A549 (cell line): ENCODE results near the gene ZNF765. TPM values are rescaled to one million over a fixed set of nuclear protein-coding genes. Genes with fewer than 3 reads are reported as not detected.

Experiments used
- polyA plus RNA-seq, 4 experiments: library from polyadenylated mRNA; depleted of rRNA in 3 of 4; stranded (reverse); fragments of >200 nt; fragmentation: RNase III in 1 of 4; extraction: RNeasy Plus Mini Kit Qiagen cat#74134 plus additional on column Dnase treatment in 1 of 4; gene quantifications; 2 replicates in 3 of 4; 3 replicates in 1 of 4; pipeline ENCODE4 v1.2.3, GENCODE V29; 2011 to 2017
- small RNA-seq, 6 experiments: library from RNA; depleted of rRNA; stranded (forward); fragments of <200 nt; gene quantifications; one replicate each; pipeline ENCODE3, GENCODE V24; 2012

ZNF765 gene
- polyA plus RNA-seq, 2 of the 4 experiments (the other 2 are of a cell fraction) = 4.8 to 8.3 TPM

Small RNA genes lying within 50 kb of the gene (small RNA-seq; reads per million reads assigned to genes)
- gene RPL39P36 = 0 reads per million in 6 experiments

Other genes with a start within 250 kb of the ZNF765 start
- not detected in 2 replicates for gene ZNF347, start 236.1 kb upstream of the ZNF765 start, polyA plus RNA-seq (2011; rRNA removed)
- gene ZNF347, start 236.1 kb upstream of the ZNF765 start, polyA plus RNA-seq (2017; fragmentation: RNase III; extraction: RNeasy Plus Mini Kit Qiagen cat#74134 plus additional on column Dnase treatment) = not detected in 3 replicates
- gene ZNF665, start 201.8 kb upstream of the ZNF765 start, polyA plus RNA-seq (2011; rRNA removed) = not detected in 2 replicates
- not detected in 3 replicates for gene ZNF665, start 201.8 kb upstream of the ZNF765 start, polyA plus RNA-seq (2017; fragmentation: RNase III; extraction: RNeasy Plus Mini Kit Qiagen cat#74134 plus additional on column Dnase treatment)
- not detected in 2 replicates for gene ZNF677, start 140.3 kb upstream of the ZNF765 start, polyA plus RNA-seq (2011; rRNA removed)
- not detected in 3 replicates for gene ZNF677, start 140.3 kb upstream of the ZNF765 start, polyA plus RNA-seq (2017; fragmentation: RNase III; extraction: RNeasy Plus Mini Kit Qiagen cat#74134 plus additional on column Dnase treatment)
- not detected in 2 replicates for gene VN1R2, start 136.9 kb upstream of the ZNF765 start, polyA plus RNA-seq (2011; rRNA removed)
- gene VN1R2, start 136.9 kb upstream of the ZNF765 start, polyA plus RNA-seq (2017; fragmentation: RNase III; extraction: RNeasy Plus Mini Kit Qiagen cat#74134 plus additional on column Dnase treatment) = not detected in 3 replicates
- gene VN1R4, start 127.4 kb upstream of the ZNF765 start, polyA plus RNA-seq (2011; rRNA removed) = not detected in 2 replicates
- not detected in 3 replicates for gene VN1R4, start 127.4 kb upstream of the ZNF765 start, polyA plus RNA-seq (2017; fragmentation: RNase III; extraction: RNeasy Plus Mini Kit Qiagen cat#74134 plus additional on column Dnase treatment)
- gene ZNF845, start 61.4 kb upstream of the ZNF765 start, polyA plus RNA-seq (2011; rRNA removed) = 8.3 and 8.4 TPM in 2 replicates
- 3.3 to 3.7 TPM (median 3.5 TPM) in 3 replicates for gene ZNF845, start 61.4 kb upstream of the ZNF765 start, polyA plus RNA-seq (2017; fragmentation: RNase III; extraction: RNeasy Plus Mini Kit Qiagen cat#74134 plus additional on column Dnase treatment)
- gene ZNF525, start 29.4 kb upstream of the ZNF765 start, polyA plus RNA-seq (2011; rRNA removed) = 1.00 and 1.3 TPM in 2 replicates
- gene ZNF525, start 29.4 kb upstream of the ZNF765 start, polyA plus RNA-seq (2017; fragmentation: RNase III; extraction: RNeasy Plus Mini Kit Qiagen cat#74134 plus additional on column Dnase treatment) = 0.12 to 0.46 TPM (median 0.41 TPM) in 3 replicates
- 18.7 and 21.4 TPM in 2 replicates for gene ZNF761, start 36.8 kb downstream of the ZNF765 start, polyA plus RNA-seq (2011; rRNA removed)
- 6.6 to 7.9 TPM (median 7.4 TPM) in 3 replicates for gene ZNF761, start 36.8 kb downstream of the ZNF765 start, polyA plus RNA-seq (2017; fragmentation: RNase III; extraction: RNeasy Plus Mini Kit Qiagen cat#74134 plus additional on column Dnase treatment)
- gene ZNF813, start 72.6 kb downstream of the ZNF765 start, polyA plus RNA-seq (2011; rRNA removed) = 0.57 and 0.78 TPM in 2 replicates
- 0.30 to 0.67 TPM (median 0.63 TPM) in 3 replicates for gene ZNF813, start 72.6 kb downstream of the ZNF765 start, polyA plus RNA-seq (2017; fragmentation: RNase III; extraction: RNeasy Plus Mini Kit Qiagen cat#74134 plus additional on column Dnase treatment)
- 18.1 and 19.2 TPM in 2 replicates for gene ZNF331, start 143.0 kb downstream of the ZNF765 start, polyA plus RNA-seq (2011; rRNA removed)
- gene ZNF331, start 143.0 kb downstream of the ZNF765 start, polyA plus RNA-seq (2017; fragmentation: RNase III; extraction: RNeasy Plus Mini Kit Qiagen cat#74134 plus additional on column Dnase treatment) = 14.5 to 16.3 TPM (median 16.0 TPM) in 3 replicates
- not detected in 2 replicates for gene DPRX, start 236.8 kb downstream of the ZNF765 start, polyA plus RNA-seq (2011; rRNA removed)
- not detected in 3 replicates for gene DPRX, start 236.8 kb downstream of the ZNF765 start, polyA plus RNA-seq (2017; fragmentation: RNase III; extraction: RNeasy Plus Mini Kit Qiagen cat#74134 plus additional on column Dnase treatment)